ENCODE data around the gene AMOT. TPM values are rescaled to one million over a fixed set of nuclear protein-coding genes. Genes with fewer than 3 reads are reported as not detected.

AMOT gene
- polyA plus RNA-seq, 1 donor from 2014 or later = 2.8 TPM

GRCh38 chrX:112851806-112852205 is 11.2 kb upstream of the AMOT start:
- H3K9ac ChIP-seq (ENCODE audit: low read length) = no peak overlapping the region
- no peak overlapping the region for H3K27ac ChIP-seq (ENCODE audit: low read length)
- no peak for TF ChIP-seq CTCF (IDR thresholded peaks at IDR 0.05; ENCODE audit: poor library complexity, severe bottlenecking)
- no peak for TF ChIP-seq POLR2AphosphoS5 (IDR thresholded peaks at IDR 0.05)
- TF ChIP-seq SMC3 (conservative IDR thresholded peaks at IDR 0.05; ENCODE audit: poor library complexity) = no peak
- TF ChIP-seq TAF1 (IDR thresholded peaks at IDR 0.05; ENCODE audit: low read depth) = no peak
- no peak for TF ChIP-seq REST (IDR thresholded peaks at IDR 0.05; ENCODE audit: borderline replicate concordance)
- TF ChIP-seq EP300 (conservative IDR thresholded peaks at IDR 0.05; ENCODE audit: poor library complexity, severe bottlenecking) = no peak
- TF ChIP-seq EZH2 (IDR thresholded peaks at IDR 0.05; ENCODE audit: borderline replicate concordance, insufficient read depth, low read length, poor library complexity, severe bottlenecking) = no peak
- no peak for TF ChIP-seq MXI1 (conservative IDR thresholded peaks at IDR 0.05; ENCODE audit: poor library complexity, severe bottlenecking)
- no peak for TF ChIP-seq RAD21 (conservative IDR thresholded peaks at IDR 0.05)
- no peaks in the 10 kb centered on the region for H3K79me2 ChIP-seq (replicated peaks; ENCODE audit: insufficient read depth, low read length)
- no peak overlapping the region for H3K4me2 ChIP-seq (ENCODE audit: low read length)
- no peaks in the 10 kb centered on the region for H3F3A ChIP-seq (ENCODE audit: insufficient read depth, low read length, poor library complexity, severe bottlenecking)
- no peaks in the 10 kb centered on the region for H3K27me3 ChIP-seq (ENCODE audit: insufficient read depth, low read depth, low read length)
- H4K20me1 ChIP-seq (ENCODE audit: insufficient read depth) = no peaks in the 10 kb centered on the region
- no peaks in the 10 kb centered on the region for H3K9me3 ChIP-seq (ENCODE audit: low read length)
- H3K4me3 ChIP-seq (ENCODE audit: low read length) = no peak overlapping the region
- no peaks in the 10 kb centered on the region for H3K9me2 ChIP-seq (ENCODE audit: insufficient read depth, low read length)
- no peaks in the 10 kb centered on the region for H3K36me3 ChIP-seq (ENCODE audit: insufficient read depth, low read length)
- no peak overlapping the region for H2AFZ ChIP-seq (ENCODE audit: low read depth, low read length)

- Histone ChIP-seq H3F3A (ENCODE audit: insufficient read depth, low read length, poor library complexity, severe bottlenecking) (no peaks in the 10 kb centered on the region), H3K27ac (ENCODE audit: low read length) (no peak overlapping the region), H4K20me1 (ENCODE audit: insufficient read depth) (no peaks in the 10 kb centered on the region), H3K4me3 (ENCODE audit: low read length) (no peak overlapping the region), H2AFZ (ENCODE audit: low read depth, low read length) (no peak overlapping the region), H3K36me3 (ENCODE audit: insufficient read depth, low read length) (no peaks in the 10 kb centered on the region), H3K9me3 (ENCODE audit: low read length) (no peaks in the 10 kb centered on the region), H3K9me2 (ENCODE audit: insufficient read depth, low read length) (no peaks in the 10 kb centered on the region), H3K79me2 (replicated peaks; ENCODE audit: insufficient read depth, low read length) (no peaks in the 10 kb centered on the region), H3K27me3 (ENCODE audit: insufficient read depth, low read depth, low read length) (no peaks in the 10 kb centered on the region), H3K4me2 (ENCODE audit: low read length) (no peak overlapping the region), H3K9ac (ENCODE audit: low read length) (no peak overlapping the region)
- TF ChIP-seq POLR2AphosphoS5 (IDR thresholded peaks at IDR 0.05) (no peak), REST (IDR thresholded peaks at IDR 0.05; ENCODE audit: borderline replicate concordance) (no peak), RAD21 (conservative IDR thresholded peaks at IDR 0.05) (no peak), EZH2 (IDR thresholded peaks at IDR 0.05; ENCODE audit: borderline replicate concordance, insufficient read depth, low read length, poor library complexity, severe bottlenecking) (no peak)
Observed at GRCh38 chrX:112851161-112851779, 10.6 kb upstream of the AMOT start.

All from neural cell (in vitro differentiated cells).